ENCODE results near the gene CCDC12. TPM values are rescaled to one million over a fixed set of nuclear protein-coding genes. Genes with fewer than 3 reads are reported as not detected.

Gene CCDC12
- total RNA-seq, 1 donor from 2014 or later = 36.3 TPM

DNA sequence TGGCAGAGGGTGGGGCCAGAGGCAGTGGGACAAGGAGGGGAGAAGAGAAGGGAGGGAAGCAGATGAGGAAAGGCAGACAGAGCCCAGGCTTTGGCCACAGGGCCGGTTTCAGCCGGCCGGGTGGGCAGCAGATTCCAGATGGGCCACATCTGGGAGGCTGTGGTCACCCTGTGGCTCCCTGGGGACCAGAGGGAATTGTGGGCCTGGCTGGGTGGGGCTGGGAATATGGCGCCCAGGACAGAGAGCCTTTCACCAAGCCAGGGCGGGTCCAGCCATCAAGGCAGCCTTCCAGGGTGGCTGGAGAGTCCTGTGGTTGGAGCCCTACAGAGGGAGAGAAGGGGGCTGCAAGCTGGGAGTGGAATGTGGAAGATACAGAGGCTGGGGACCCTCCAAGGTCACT, 80.2 kb downstream of the CCDC12 start:
- DNase-seq (ENCODE audit: low spot score) = no peak
- TF ChIP-seq, protein P1, sequence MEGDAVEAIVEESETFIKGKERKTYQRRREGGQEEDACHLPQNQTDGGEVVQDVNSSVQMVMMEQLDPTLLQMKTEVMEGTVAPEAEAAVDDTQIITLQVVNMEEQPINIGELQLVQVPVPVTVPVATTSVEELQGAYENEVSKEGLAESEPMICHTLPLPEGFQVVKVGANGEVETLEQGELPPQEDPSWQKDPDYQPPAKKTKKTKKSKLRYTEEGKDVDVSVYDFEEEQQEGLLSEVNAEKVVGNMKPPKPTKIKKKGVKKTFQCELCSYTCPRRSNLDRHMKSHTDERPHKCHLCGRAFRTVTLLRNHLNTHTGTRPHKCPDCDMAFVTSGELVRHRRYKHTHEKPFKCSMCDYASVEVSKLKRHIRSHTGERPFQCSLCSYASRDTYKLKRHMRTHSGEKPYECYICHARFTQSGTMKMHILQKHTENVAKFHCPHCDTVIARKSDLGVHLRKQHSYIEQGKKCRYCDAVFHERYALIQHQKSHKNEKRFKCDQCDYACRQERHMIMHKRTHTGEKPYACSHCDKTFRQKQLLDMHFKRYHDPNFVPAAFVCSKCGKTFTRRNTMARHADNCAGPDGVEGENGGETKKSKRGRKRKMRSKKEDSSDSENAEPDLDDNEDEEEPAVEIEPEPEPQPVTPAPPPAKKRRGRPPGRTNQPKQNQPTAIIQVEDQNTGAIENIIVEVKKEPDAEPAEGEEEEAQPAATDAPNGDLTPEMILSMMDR (IDR thresholded peaks at IDR 0.05; ENCODE audit: unreplicated experiment) = no peak
- H3K27me3 Mint-ChIP-seq (ENCODE audit: unreplicated experiment) = peaks cover 13% of the 10 kb centered on the region
- H3K9me3 Mint-ChIP-seq (ENCODE audit: unreplicated experiment) = no peaks in the 10 kb centered on the region
- H3K4me3 Mint-ChIP-seq (ENCODE audit: unreplicated experiment) = no peak overlapping the region
- no peaks in the 10 kb centered on the region for H3K36me3 Mint-ChIP-seq (ENCODE audit: low read depth, unreplicated experiment)
- H3K4me1 Mint-ChIP-seq (ENCODE audit: unreplicated experiment) = peaks cover 7% of the 10 kb centered on the region
- no peak overlapping the region for H3K27ac Mint-ChIP-seq (ENCODE audit: unreplicated experiment)

DNA sequence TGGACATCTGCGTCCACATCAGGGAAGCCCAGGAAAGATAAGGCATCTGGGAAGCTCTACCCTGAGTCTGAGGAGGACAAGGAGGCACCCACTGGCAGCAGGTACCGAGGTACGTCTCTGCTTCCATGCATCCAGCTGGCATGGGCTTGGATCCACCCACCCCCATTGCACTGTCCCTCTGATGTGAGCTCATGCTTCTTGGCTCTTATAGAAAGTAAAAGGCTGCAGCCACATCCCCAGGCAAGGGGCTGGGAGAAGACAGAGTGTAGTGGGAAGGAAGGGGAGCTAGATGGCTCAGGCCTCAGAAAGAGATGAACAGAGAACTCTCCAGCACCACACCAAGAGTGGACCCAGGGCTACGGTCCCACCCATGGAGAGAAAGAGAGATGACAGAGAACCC, 80.8 kb downstream of the CCDC12 start:
- Mint-ChIP-seq H3K36me3 (ENCODE audit: low read depth, unreplicated experiment) (no peaks in the 10 kb centered on the region), H3K27ac (ENCODE audit: unreplicated experiment) (no peak overlapping the region), H3K27me3 (ENCODE audit: unreplicated experiment) (peaks cover 15% of the 10 kb centered on the region), H3K4me3 (ENCODE audit: unreplicated experiment) (no peak overlapping the region), H3K9me3 (ENCODE audit: unreplicated experiment) (no peaks in the 10 kb centered on the region), H3K4me1 (ENCODE audit: unreplicated experiment) (peaks cover 9% of the 10 kb centered on the region)
- DNase-seq (ENCODE audit: low spot score) = no peak
- TF ChIP-seq, protein P1 (IDR thresholded peaks at IDR 0.05; ENCODE audit: unreplicated experiment) = no peak

DNA sequence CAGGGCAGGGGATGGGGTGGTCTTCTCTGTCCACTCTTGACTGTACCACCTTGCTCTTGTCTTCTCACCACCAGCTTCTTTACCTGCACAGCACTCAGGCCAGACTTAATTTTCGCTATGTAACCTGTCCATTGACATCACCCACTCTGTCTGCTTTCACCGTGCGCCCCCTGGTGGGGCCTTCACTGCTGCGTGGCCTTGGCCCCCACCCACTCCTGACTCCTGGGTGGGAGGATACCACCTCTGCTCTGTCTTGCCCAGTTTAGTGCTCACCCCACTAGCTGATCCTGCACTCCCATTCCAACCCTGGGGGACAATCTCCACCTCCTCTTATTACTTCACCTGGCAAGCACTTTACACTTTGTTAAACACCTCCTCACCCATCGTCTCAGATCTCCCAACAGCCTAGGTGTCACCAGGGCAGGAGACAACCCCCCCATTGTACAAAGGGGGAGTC, 81.3 kb downstream of the CCDC12 start:
- Mint-ChIP-seq H3K4me1 (ENCODE audit: unreplicated experiment) (peaks cover 9% of the 10 kb centered on the region), H3K9me3 (ENCODE audit: unreplicated experiment) (no peaks in the 10 kb centered on the region), H3K27me3 (ENCODE audit: unreplicated experiment) (peaks cover 15% of the 10 kb centered on the region), H3K36me3 (ENCODE audit: low read depth, unreplicated experiment) (no peaks in the 10 kb centered on the region), H3K27ac (ENCODE audit: unreplicated experiment) (no peak overlapping the region), H3K4me3 (ENCODE audit: unreplicated experiment) (no peak overlapping the region)
- DNase-seq (ENCODE audit: low spot score) = peak; percentile 78
- TF ChIP-seq, protein P1 (IDR thresholded peaks at IDR 0.05; ENCODE audit: unreplicated experiment) = peak; percentile 71

DNA sequence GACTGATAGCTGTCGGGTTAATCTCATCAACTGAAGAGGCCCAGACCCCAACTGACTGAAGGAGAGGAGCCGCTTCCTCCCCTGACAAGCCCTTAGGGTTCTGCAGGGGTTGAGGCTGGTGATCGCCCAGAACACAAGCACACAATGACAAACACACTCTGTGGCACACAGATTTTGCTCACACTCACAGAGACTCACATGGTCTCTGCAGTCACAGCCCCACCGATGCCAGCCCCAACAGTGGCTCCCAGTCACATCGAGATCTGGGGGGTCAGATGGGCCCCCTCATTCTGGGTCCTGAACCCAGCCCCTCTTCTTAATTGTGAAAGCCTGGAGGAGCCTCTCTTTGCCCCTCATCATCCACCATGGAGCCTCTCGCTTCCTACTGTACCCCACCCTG, 82.3 kb downstream of the CCDC12 start:
- Mint-ChIP-seq H3K4me1 (ENCODE audit: unreplicated experiment) (peaks cover 9% of the 10 kb centered on the region), H3K4me3 (ENCODE audit: unreplicated experiment) (no peak overlapping the region), H3K36me3 (ENCODE audit: low read depth, unreplicated experiment) (no peaks in the 10 kb centered on the region), H3K27me3 (ENCODE audit: unreplicated experiment) (peaks cover 15% of the 10 kb centered on the region), H3K9me3 (ENCODE audit: unreplicated experiment) (no peaks in the 10 kb centered on the region), H3K27ac (ENCODE audit: unreplicated experiment) (no peak overlapping the region)
- TF ChIP-seq, protein P1 (IDR thresholded peaks at IDR 0.05; ENCODE audit: unreplicated experiment) = no peak
- no peak for DNase-seq (ENCODE audit: low spot score)

DNA sequence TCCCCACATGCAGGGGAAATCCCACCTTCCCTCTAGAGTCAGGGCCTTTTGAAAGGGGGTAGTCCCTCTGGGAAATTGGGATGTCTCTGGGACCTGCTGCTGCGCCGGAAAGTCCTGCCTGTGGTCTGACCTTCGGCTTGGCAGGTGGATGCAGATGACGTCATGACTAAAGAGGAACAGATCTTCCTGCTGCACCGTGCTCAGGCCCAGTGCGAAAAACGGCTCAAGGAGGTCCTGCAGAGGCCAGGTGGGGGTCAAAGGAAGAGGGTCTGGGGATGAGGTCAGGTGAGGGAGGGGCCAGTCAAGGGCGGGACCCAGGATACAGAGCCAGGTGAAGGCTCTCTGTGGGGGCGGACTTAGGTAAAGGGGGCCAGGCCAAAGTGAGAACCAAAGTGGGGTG, 82.8 kb downstream of the CCDC12 start:
- Mint-ChIP-seq H3K4me3 (ENCODE audit: unreplicated experiment) (no peak overlapping the region), H3K9me3 (ENCODE audit: unreplicated experiment) (no peaks in the 10 kb centered on the region), H3K27me3 (ENCODE audit: unreplicated experiment) (peaks cover 13% of the 10 kb centered on the region), H3K36me3 (ENCODE audit: low read depth, unreplicated experiment) (no peaks in the 10 kb centered on the region), H3K4me1 (ENCODE audit: unreplicated experiment) (peaks cover 9% of the 10 kb centered on the region), H3K27ac (ENCODE audit: unreplicated experiment) (no peak overlapping the region)
- DNase-seq (ENCODE audit: low spot score) = no peak
- TF ChIP-seq, protein P1 (IDR thresholded peaks at IDR 0.05; ENCODE audit: unreplicated experiment) = no peak
